Ishikawa (cell line): ENCODE results near the gene LINC00632.

Source experiments
- CREB1 ChIP-seq: IDR thresholded peaks from 2 replicates; pipeline ENCODE4 v1.6.1; 2012; ENCODE audit warnings: low read depth
- EP300 ChIP-seq: IDR thresholded peaks from 2 replicates; pipeline ENCODE4 v1.6.1; 2012; ENCODE audit warnings: borderline replicate concordance
- FOXM1 ChIP-seq: IDR thresholded peaks from 2 replicates; pipeline ENCODE4 v1.6.1; 2012; ENCODE audit warnings: low read depth, borderline replicate concordance
- NFIC ChIP-seq: IDR thresholded peaks from 2 replicates; pipeline ENCODE4 v1.6.1; 2012
- RAD21 ChIP-seq: IDR thresholded peaks from 2 replicates; pipeline ENCODE4 v1.6.1; 2012; ENCODE audit warnings: low read depth
- REST ChIP-seq: IDR thresholded peaks from 2 replicates; pipeline ENCODE4 v1.6.1; 2012; ENCODE audit warnings: low read depth, mild to moderate bottlenecking
- TAF1 ChIP-seq: IDR thresholded peaks from 2 replicates; pipeline ENCODE4 v1.6.1; 2012; ENCODE audit warnings: low read depth, mild to moderate bottlenecking

- no peak for TF ChIP-seq NFIC
- no peak for TF ChIP-seq CREB1
- no peak for TF ChIP-seq TAF1
- no peak for TF ChIP-seq EP300
- no peak for TF ChIP-seq REST
- no peak for TF ChIP-seq FOXM1
- no peak for TF ChIP-seq RAD21
Observed at GRCh38 chrX:140711894-140712293, 2.3 kb downstream of the LINC00632 start.
